OCI-LY1 (cell line): ENCODE measurements around the gene SORBS2.

ENCODE experiments used
- H2AFZ ChIP-seq: fragments of 200-600 bp; sonication (generic), shearing (Covaris generic); 2 replicates; pipeline ENCODE4 v1.6.0; 2014; ENCODE audit warnings: antibody characterized with exemption, mild to moderate bottlenecking, low read length
- H3F3A ChIP-seq: fragments of 200-600 bp; sonication (generic), shearing (Covaris generic); 2 replicates; pipeline ENCODE4 v1.6.0; 2014; ENCODE audit warnings: mild to moderate bottlenecking, antibody characterized with exemption, low read length, moderate library complexity; ENCODE audit not compliant: insufficient read depth
- H3K27ac ChIP-seq: fragments of 200-600 bp; sonication (generic); 2 replicates; pipeline ENCODE4 v1.5.1; 2014; ENCODE audit warnings: low read length, mixed run types, mild to moderate bottlenecking, low read depth; ENCODE audit not compliant: poor library complexity, severe bottlenecking
- H3K27me3 ChIP-seq: fragments of 200-600 bp; sonication (generic); 2 replicates; pipeline ENCODE4 v1.6.0; 2014; ENCODE audit warnings: antibody characterized with exemption, mild to moderate bottlenecking, low read length, moderate library complexity; ENCODE audit not compliant: insufficient read depth
- H3K36me3 ChIP-seq: fragments of 200-600 bp; sonication (generic); 2 replicates; pipeline ENCODE4 v1.6.1; 2014; ENCODE audit warnings: mild to moderate bottlenecking, antibody characterized with exemption, low read length, moderate library complexity, mixed read lengths; ENCODE audit not compliant: insufficient read depth
- H3K4me1 ChIP-seq: fragments of 200-600 bp; sonication (generic); 2 replicates; pipeline ENCODE4 v1.5.1; 2014; ENCODE audit warnings: mild to moderate bottlenecking, low read length, moderate library complexity; ENCODE audit not compliant: insufficient read depth, severe bottlenecking
- H3K4me2 ChIP-seq: fragments of 200-600 bp; sonication (generic), shearing (Covaris generic); 2 replicates; pipeline ENCODE4 v1.6.1; 2014; ENCODE audit warnings: low read length
- H3K4me3 ChIP-seq: fragments of 200-600 bp; sonication (generic); 2 replicates; pipeline ENCODE4 v1.5.1; 2014; ENCODE audit warnings: low read length, low read depth, mild to moderate bottlenecking, mixed read lengths; ENCODE audit not compliant: poor library complexity, severe bottlenecking
- H3K79me2 ChIP-seq: fragments of 200-600 bp; shearing (Covaris generic); 2 replicates; pipeline ENCODE4 v1.6.1; 2016; ENCODE audit warnings: mixed run types, low read length, mixed read lengths; ENCODE audit not compliant: insufficient read depth
- H3K9ac ChIP-seq: fragments of 200-600 bp; sonication (generic), shearing (Covaris generic); 2 replicates; pipeline ENCODE4 v1.6.1; 2014; ENCODE audit warnings: mild to moderate bottlenecking, low read length, mixed read lengths
- H3K9me2 ChIP-seq: fragments of 200-600 bp; sonication (generic), shearing (Covaris generic); 2 replicates; pipeline ENCODE4 v1.6.1; 2014; ENCODE audit warnings: low read depth, mild to moderate bottlenecking, low read length, mixed read lengths
- H3K9me3 ChIP-seq: fragments of 200-600 bp; shearing (Covaris generic); 2 replicates; pipeline ENCODE4 v1.6.1; 2014; ENCODE audit warnings: low read length, mixed read lengths
- H4K20me1 ChIP-seq: fragments of 200-600 bp; sonication (generic), shearing (Covaris generic); 2 replicates; pipeline ENCODE4 v1.6.0; 2016; ENCODE audit warnings: mild to moderate bottlenecking, low read length; ENCODE audit not compliant: insufficient read depth
- CTCF ChIP-seq: fragments of 200-600 bp; sonication (generic), shearing (Covaris generic); IDR thresholded peaks from 2 replicates; pipeline ENCODE4 v1.5.1; 2017; ENCODE audit warnings: mild to moderate bottlenecking, antibody characterized with exemption, low read length, moderate library complexity, mixed read lengths
- EZH2 ChIP-seq: fragments of 200-600 bp; sonication (generic), shearing (Covaris generic); IDR thresholded peaks from 2 replicates; pipeline ENCODE4 v1.8.0; 2017; ENCODE audit warnings: borderline replicate concordance, mixed run types, mild to moderate bottlenecking, antibody characterized with exemption, low read length, moderate library complexity, mixed read lengths

Gene SORBS2

GRCh38 chr4:185830263-185830994 lies 18.4 kb upstream of the SORBS2 start:
- Histone ChIP-seq H3K4me2 (no peak overlapping the region), H3K9ac (no peak overlapping the region)

DNA sequence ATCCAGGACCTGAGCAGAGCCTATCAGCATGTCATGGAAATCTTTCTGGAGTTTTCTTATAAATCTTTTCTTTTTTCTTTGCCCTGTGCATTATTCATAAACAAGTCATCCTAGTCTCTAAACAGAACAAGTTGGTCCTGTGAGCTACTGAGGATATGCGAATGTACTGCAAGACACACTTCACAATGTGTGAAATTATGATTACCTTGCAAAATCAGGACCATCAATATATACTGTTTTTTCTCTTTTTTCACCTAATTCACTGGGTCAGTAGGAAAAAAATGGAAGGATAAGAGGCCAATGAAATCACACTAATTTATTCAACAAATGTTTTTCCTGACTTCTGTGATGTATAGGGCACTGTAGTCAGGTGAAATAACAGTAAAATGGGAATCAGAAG lies 14.4 kb upstream of the SORBS2 start:
- Histone ChIP-seq H3F3A (no peaks in the 10 kb centered on the region), H3K27me3 (0 out of 2 replicates have a peak, but pooled peaks cover 1% of the 10 kb centered on the region), H3K9me2 (no peaks in the 10 kb centered on the region), H3K4me1 (peaks cover 8% of the 10 kb centered on the region), H3K79me2 (no peaks in the 10 kb centered on the region), H4K20me1 (no peaks in the 10 kb centered on the region), H3K9me3 (no peaks in the 10 kb centered on the region; the same call in 1 of the 2 replicates), H3K27ac (no peak overlapping the region), H3K36me3 (no peaks in the 10 kb centered on the region), H3K4me2 (no peak overlapping the region), H3K4me3 (no peak overlapping the region), H3K9ac (no peak overlapping the region), H2AFZ (no peak overlapping the region)
- TF ChIP-seq EZH2 (no peak), CTCF (no peak)

More at GRCh38 chr4:185830263-185830994, 18.4 kb upstream of the SORBS2 start:
- H3K27ac ChIP-seq, result no peak overlapping the region
- no peak overlapping the region for H3K4me3 ChIP-seq
- H3K9me2 ChIP-seq, result no peaks in the 10 kb centered on the region
- H3K36me3 ChIP-seq, result no peaks in the 10 kb centered on the region
- 0 out of 2 replicates have a peak, but pooled peaks cover 4% of the 10 kb centered on the region for H3K27me3 ChIP-seq
- H4K20me1 ChIP-seq, result no peaks in the 10 kb centered on the region
- H3F3A ChIP-seq, result no peaks in the 10 kb centered on the region
- H2AFZ ChIP-seq, result no peak overlapping the region
- H3K79me2 ChIP-seq, result no peaks in the 10 kb centered on the region
- H3K9me3 ChIP-seq, result no peaks in the 10 kb centered on the region; the same call in 1 of the 2 replicates
- H3K4me1 ChIP-seq, result peaks cover 8% of the 10 kb centered on the region
- TF ChIP-seq CTCF (no peak), EZH2 (no peak)

DNA sequence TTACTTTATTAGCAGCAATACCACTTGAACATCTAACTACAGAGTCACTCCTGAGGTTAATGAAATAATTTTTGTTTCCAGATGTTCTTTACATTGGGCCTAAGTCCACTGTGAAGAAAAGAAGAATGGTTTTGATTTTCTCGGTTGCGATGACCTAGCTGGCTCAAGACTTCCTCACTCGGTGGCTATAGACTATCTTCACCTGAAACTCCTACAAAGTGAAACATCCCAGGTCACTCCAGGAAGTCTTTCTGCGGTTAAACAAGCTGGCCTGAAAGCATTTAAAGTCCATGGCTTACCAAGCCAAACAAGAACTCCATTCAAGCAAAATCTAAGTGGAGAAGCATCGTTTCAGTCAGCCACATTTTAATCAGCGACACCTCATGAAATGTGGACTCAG lies 13.7 kb upstream of the SORBS2 start:
- Histone ChIP-seq H3K4me3 (no peak overlapping the region), H3K4me1 (peaks cover 8% of the 10 kb centered on the region), H3F3A (no peaks in the 10 kb centered on the region), H3K27me3 (no peaks in the 10 kb centered on the region), H3K36me3 (no peaks in the 10 kb centered on the region), H3K79me2 (no peaks in the 10 kb centered on the region), H4K20me1 (no peaks in the 10 kb centered on the region), H3K27ac (no peak overlapping the region), H2AFZ (no peak overlapping the region), H3K9ac (no peak overlapping the region), H3K4me2 (no peak overlapping the region), H3K9me3 (no peaks in the 10 kb centered on the region; the same call in 1 of the 2 replicates), H3K9me2 (no peaks in the 10 kb centered on the region)
- TF ChIP-seq CTCF, result no peak
- TF ChIP-seq EZH2, result no peak
